GM19372 (cell line): ENCODE results near the gene TLR3.
A peak's percentile ranks its signal among the peaks of the same experiment; 100 is the strongest.

Source experiments
- ATAC-seq: cut with Tn5 transposase; IDR thresholded peaks from one replicate; pipeline ENCODE4 v1.9.1; 2021; ENCODE audit warnings: mild to moderate bottlenecking, low read depth, moderate library complexity; ENCODE audit not compliant: unreplicated experiment

TLR3 gene

GRCh38 chr4:186104114-186104889 lies 35.3 kb downstream of the TLR3 start, which contains the start of gene FAM149A:
Gene FAM149A, plus strand, starts transcription at chr4:186104704.
- peak; percentile 66 for ATAC-seq

GRCh38 chr4:186104890-186105646 lies 36.1 kb downstream of the TLR3 start:
- ATAC-seq = peak; percentile 31

GRCh38 chr4:186105647-186106321 lies 36.8 kb downstream of the TLR3 start:
- peak; percentile 18 for ATAC-seq

GRCh38 chr4:186107947-186108346 lies 39.0 kb downstream of the TLR3 start:
- ATAC-seq = no peak

- no peak for ATAC-seq
These were observed 39.4 kb downstream of the TLR3 start for GRCh38 chr4:186108391-186108790.

- no peak for ATAC-seq
These were observed 40.3 kb downstream of the TLR3 start for GRCh38 chr4:186109245-186109644.

- ATAC-seq = no peak
These were observed 47.7 kb downstream of the TLR3 start for GRCh38 chr4:186116697-186117096.

GRCh38 chr4:186118582-186118981 lies 49.6 kb downstream of the TLR3 start:
- no peak for ATAC-seq

- ATAC-seq = no peak
These were observed 52.1 kb downstream of the TLR3 start for GRCh38 chr4:186121057-186121456.

GRCh38 chr4:186128842-186129241 lies 59.9 kb downstream of the TLR3 start:
- no peak for ATAC-seq

- ATAC-seq = no peak
These were observed 63.0 kb downstream of the TLR3 start for GRCh38 chr4:186131935-186132334.

GRCh38 chr4:186132577-186133242 lies 63.8 kb downstream of the TLR3 start:
- no peak for ATAC-seq

- peak; percentile 97 for ATAC-seq
These were observed 65.3 kb downstream of the TLR3 start for GRCh38 chr4:186134257-186134656.

- no peak for ATAC-seq
These were observed 65.9 kb downstream of the TLR3 start for GRCh38 chr4:186134861-186135260.

GRCh38 chr4:186137196-186137794 lies 68.3 kb downstream of the TLR3 start:
- ATAC-seq = no peak
